ENCODE data around the gene MRPS5.

MRPS5 gene

DNA sequence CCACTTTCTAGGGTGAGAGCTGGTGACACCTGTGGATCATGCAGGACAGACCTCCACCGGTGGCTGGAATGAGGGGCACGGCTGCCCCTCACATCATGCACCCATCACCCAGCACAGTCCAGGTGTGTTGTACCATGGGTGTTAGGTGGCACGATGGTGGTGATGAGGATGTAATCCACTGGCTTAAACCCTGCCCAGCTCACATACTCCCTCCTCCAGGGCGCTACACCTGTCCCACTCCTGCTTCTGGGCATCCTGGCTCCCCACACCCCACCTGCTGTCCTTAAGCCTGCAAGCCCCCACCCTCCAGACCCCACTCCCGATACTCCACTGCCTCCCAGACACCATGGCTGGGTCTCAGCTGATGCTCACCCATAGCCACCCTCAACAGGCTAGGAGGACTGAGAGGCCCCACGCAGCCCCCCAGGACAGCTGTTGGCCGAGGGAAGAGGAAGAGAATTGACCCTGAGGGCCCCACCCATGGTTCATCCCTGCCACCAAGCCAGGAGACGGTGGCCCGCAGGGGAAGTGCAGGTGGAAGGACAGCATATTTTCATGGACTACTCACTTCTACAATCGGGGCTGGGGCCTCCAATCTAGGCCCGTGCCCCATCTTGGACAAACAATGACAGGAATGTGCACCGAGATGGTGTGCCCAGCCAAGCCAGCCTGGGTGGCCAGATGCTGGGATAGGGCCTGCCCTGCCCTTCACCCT, 61.8 kb downstream of the MRPS5 start:
- no peak for DNase-seq (ENCODE audit: low spot score)

DNA sequence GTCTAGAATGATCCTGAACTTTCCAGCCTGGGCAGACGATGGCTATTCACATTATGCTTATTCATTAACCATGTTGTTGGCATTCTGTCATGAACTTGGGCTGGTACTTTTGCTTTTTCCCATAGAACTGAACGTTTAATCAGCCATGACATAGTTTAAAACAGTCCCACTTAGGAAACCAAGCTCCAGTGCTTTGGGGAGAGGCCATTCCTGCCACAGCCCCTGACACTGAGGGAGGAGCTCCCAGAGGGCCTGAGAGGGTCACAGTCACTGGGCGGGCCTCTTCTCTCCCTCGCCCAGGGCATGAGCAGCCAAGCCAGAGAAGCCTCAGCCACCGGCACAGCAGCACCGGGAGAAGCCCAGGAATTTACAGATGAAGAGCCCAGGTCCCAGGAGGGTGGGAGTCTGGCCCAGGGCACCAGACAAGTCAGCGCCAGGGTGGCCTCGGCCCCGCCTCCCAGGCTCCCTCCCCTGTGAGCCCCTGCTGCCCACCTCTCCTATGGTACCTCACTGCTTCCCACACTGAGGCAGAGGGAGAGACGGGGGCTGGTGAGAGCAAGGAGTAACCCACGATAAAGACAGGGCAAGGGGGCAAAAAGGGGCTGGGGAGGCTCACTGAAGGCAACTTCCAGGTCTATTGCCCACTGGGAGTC, 62.5 kb downstream of the MRPS5 start:
- no peak for DNase-seq (ENCODE audit: low spot score)

DNA sequence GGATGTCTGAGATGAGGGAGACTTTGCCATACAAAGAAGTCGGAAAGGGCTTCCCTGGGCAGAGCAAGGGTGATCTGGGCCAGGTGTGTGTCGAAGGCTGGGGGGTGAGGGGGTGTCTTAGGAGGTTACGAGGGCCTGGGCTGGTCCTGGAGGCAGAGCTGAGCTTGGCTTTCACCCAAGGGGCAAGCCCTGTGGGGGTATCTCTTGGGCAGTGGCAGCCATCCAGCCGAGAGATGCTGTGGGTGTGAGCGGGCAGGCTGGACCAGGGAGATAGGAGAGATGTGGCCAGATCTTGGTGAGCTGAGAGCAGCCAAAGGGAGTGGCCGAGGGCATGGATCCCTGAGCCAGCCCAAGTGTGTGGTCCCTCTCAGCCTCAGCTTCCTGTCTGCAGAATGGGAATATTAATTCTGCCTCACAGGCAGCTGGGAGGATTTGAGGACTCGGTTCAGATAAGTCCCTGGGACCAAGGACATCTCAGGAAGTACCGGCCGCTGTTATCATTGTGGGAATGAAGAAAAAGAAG, 63.1 kb downstream of the MRPS5 start:
- no peak for DNase-seq (ENCODE audit: low spot score)

DNA sequence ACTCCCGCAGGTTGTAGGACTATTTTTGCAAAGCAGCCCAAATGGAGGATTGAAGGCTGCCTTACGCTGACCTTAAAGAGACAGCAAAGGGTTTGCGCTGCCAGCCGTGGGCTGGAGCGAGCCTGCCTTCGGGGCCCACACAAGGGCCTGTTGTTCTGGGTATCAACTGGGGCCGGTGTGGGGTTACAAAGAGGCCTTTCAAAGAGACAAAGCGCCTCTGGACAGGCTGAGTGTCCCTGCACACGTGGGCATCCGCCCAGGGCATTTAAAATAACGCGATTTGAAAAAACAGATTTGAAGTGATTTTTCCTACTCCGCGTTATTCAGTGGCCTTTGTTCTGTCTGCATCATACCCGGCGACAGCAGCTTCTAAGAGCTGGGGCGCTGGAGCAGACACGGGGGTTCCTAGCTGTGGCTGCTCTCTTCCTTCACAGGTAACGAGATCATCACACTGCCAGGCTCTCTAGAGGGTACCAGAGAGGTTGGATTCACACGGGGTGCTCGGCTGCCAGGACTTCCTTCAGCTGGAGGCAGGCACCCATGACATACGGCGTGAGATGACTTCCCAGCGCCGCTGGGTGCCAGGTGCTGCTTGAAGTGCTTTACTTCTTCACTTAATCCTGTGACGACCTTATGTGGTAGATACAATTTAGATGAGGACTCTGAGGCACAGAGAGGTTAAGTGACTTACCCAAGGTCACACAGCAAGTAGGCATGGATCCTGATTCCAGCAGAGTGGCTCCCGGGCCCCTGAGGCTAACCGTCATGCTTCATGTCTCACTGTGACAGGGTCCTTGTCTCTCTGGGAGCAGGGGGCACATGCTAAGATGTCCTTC, 63.9 kb downstream of the MRPS5 start:
- no peak for DNase-seq (ENCODE audit: low spot score)

DNA sequence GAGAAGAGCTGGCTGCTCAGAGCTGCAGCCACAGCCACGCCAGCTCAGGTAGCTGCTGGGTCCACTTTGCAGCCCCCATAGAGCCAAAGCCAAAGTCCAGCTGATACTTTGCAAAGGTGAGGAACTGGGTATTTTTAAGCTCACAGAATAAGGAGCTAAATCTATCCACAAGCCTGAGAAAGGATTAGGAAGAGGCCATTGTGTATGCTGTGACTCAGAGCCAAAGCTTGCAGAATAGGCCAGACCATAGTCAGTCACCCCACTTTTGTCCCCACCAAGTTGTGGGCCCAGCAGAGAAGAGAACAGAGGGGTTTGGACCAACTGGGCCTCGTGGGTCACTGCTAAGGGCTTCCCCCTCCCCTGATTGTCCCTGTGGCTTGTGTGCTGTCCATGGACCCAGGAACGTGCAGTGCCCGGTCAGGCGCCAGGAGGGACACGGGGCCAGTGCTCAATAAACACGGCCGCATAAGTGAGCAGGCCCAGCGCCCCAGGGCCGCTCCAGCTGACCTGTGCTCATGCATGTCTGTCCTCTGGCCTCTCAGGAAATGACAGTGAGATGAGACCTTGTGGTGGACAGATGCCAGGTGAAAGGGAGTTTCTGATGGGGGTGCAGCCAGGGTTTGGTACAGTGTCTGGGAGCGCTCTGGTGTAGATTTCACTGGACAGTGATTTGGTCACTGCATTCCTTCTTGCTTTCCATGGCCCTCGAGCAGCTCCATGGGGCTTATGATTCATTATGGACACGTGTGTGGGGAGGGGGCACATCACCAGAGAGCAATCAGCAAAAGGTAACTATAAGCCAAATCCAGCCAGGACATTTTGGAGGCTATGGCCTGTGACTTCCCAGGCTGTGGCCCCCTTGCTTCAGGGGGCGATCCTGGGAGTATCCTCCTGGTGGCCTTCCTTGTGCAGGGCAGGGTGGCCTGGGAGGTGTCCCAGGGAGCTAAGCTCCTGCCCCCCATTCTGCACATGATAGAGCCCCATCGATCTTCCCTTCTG, 64.8 kb downstream of the MRPS5 start:
- DNase-seq (ENCODE audit: low spot score): no peak

DNA sequence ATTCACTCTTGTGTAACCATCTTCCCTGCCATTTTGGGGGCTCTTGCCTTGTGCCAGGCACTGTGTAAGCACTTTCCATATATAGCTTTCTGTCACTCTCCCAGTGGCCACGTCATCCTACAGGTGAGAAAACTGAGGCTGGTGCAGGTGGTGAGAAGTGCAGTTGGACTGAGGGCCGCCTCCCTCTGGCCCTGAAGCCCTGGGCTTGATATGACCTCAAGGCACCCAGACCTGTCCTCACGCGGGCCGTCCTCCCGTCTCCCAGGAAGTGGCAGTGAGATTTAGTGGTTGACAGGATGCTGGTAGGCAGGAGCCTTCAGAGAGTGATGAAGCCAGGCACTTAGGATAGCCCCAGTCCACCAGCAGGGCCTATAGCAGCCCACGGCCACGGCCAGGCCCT, 65.6 kb downstream of the MRPS5 start:
- DNase-seq (ENCODE audit: low spot score): no peak

DNA sequence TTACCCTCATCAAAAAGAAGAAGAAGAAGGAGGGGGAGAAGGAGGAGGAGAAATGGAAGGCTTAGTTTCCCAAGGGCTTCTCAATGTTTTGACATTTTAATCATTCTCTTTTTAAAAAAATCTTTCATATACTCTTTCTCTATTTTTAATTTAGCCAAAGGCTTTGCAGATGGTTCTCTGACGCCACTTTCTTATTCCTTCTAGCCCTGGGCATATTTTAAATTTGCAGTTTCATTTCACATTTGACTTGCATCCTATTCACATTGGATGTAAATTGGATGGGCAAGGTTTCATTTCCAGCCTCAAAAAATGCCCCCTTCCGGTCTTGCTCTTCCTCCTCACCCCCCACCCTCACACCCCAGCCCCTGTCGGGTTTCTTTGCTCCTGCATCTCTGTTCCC, 66.3 kb downstream of the MRPS5 start:
- DNase-seq (ENCODE audit: low spot score): no peak

DNA sequence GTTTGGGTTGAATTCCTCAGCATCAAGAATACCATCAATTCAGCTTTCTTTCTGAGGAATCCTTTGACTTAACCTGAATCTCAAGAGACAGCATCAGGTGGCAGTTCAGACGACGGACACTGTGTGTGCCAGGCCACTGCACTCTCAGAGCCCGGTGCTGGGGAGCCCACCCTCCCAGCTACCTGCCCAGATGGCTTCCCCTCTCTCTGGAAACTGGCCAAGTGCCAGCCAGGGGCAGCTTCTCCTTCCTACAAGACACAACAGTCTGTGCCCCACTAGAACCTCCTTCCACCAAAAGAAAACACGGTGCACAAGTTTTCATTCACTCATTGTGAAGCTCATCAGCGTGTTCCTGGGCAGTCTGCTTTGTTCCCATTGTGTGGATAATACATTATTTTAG, 67.6 kb downstream of the MRPS5 start:
- no peak for DNase-seq (ENCODE audit: low spot score)

DNA sequence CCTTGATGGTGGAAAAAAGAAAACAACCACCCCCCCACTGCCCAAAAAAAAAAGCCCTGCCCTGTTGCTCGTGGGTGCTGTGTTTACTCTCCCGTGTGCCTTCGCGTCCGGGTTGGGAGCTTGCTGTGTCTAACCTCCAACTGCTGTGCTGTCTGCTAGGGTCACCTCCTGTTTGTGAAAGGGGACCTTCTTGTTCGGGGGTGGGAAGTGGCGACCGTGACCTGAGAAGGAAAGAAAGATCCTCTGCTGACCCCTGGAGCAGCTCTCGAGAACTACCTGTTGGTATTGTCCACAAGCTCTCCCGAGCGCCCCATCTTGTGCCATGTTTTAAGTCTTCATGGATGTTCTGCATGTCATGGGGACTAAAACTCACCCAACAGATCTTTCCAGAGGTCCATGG, 68.1 kb downstream of the MRPS5 start:
- no peak for DNase-seq (ENCODE audit: low spot score)

DNA sequence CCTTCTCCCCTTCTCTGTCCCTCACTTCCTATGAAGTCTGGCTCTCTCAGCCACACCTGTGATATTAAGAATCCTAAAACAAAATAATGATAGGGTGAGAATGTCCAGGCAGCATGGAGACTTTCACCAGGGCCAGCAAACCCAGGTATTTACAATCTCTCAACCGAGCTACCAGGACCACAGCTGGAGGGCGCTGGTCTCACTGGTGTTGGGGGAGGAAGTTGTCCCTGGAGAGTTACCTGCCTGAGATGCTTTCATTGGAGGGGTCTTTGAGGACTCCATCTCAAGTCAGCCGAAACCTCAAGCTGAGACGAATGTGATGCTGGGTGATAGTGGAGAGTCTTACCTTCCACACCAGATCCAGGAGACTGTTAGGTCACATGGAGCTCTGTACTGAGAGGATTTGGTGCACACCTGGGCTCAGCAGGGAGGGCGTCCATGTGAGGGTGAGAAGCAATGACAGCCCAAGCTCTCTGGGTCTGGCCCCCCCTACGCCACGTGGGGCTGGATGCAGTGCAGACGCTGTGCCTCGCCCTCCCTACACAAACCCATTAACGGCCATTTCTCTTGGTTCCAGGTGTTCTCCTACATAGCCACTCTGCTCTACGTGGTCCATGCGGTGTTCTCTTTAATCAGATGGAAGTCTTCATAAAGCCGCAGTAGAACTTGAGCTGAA, 68.7 kb downstream of the MRPS5 start:
- no peak for DNase-seq (ENCODE audit: low spot score)

DNA sequence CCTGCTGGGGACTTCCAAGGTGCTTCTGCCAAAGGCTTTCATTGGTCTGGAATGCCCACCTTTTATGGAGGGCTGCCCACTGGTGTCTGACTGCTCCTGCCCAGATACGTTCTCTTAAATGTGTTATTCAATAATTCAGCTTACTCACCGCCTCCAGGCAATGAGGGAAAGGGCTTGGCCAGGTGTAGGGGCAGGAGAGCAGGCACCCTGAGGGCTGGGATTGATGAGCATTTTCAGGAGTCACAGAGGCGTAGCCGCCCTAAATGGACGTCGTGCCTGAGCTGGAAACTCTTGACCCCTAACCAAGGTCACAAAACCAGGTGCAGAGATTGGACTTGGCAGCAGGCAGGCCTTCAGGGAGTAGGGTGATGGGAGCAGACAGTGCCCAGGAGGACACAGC, 69.3 kb downstream of the MRPS5 start:
- DNase-seq (ENCODE audit: low spot score): no peak

DNA sequence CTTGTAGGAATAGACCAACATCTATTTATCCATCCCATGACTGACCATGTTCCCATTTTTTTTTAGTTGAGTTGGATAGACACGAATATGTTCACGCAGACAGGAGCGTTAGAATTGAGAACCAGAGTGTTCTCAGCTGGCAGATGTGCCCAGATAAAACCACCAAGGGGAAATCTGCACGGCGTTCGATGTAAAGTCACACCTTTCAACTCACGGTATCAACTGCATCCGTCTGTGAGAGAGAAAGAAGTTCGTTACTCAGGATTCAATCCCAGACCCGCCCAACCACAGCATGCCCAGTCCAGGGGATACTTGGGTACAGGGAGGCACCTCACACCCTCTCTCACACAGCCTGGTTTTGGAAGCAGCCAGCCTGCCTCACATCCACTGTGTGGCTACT, 70.0 kb downstream of the MRPS5 start:
- no peak for DNase-seq (ENCODE audit: low spot score)

DNA sequence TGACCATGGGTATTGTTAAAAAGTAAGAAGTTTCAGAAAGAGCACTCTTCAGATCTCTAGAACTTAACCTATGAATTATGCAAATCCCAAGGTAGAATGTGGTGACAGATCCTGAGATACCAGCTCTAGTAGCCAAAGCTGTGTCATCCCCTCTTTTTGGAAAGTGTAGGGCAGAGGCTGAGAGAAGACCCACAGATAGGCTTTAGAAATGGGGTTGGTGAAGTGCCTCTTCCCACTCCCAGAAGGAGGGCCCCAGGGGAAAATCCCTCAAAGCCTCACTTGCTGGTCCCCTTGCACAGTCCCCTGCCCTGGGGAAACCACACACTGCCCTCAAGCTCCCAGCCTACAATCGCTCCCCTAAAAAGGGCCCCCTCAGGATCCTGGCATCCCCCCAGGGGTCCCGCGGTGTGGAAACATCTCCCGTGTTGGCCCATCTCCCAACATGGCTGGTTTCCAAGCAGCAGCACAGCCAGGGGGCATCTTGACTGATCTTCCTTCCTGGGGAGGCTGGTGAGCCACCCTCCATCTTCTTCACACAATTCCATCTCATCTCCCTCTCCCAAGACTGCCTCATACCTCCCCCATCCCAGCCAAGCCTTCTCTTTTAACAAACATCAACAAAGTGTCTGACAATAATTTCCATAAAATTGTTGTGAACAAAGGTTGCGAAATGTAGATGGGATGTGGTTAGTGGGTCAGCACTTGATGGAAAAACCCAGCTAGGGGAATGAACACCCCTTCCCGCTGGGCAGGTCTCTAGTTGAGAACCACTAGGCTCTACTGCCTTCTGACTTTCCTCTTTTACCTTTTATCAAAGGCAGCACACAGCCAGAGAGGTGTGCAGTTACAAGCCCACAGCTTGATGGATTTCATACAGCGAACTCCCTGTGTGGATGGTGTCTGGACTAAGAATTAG, 71.0 kb downstream of the MRPS5 start:
- DNase-seq (ENCODE audit: low spot score): no peak

DNA sequence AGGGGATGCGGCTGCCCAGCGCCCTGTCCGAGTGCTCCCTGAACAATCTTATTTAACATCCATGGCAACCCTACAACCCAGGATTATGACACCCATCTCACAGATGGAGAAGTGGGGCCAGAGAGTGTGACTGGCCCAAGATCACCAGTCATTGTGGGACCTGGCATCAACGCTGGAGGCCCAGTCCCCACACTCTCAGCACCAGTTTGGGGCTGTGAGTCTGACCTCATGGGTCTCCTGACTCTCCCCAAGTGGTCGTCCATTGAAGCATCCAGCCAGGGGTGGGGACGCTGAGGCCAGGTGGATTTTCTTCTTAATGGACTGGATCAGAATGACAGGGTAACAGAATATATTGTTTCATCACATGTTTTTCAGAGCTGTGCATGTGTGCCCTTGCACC, 71.6 kb downstream of the MRPS5 start:
- DNase-seq (ENCODE audit: low spot score): no peak

DNA sequence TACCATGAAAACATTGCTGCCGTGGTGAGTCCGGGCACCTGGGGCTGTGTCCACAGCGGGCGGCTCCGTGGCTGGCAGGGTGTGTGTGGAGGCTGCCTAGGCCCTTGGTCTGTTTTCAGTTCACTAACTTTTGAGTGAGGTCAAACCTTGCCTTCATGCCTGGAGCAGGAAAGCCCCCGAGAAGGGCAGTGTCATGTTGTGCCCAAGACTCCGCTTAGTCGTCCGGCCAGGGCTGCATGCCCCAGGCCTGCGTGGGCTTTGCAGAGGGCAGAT, 72.0 kb downstream of the MRPS5 start:
- no peak for DNase-seq (ENCODE audit: low spot score)

DNA sequence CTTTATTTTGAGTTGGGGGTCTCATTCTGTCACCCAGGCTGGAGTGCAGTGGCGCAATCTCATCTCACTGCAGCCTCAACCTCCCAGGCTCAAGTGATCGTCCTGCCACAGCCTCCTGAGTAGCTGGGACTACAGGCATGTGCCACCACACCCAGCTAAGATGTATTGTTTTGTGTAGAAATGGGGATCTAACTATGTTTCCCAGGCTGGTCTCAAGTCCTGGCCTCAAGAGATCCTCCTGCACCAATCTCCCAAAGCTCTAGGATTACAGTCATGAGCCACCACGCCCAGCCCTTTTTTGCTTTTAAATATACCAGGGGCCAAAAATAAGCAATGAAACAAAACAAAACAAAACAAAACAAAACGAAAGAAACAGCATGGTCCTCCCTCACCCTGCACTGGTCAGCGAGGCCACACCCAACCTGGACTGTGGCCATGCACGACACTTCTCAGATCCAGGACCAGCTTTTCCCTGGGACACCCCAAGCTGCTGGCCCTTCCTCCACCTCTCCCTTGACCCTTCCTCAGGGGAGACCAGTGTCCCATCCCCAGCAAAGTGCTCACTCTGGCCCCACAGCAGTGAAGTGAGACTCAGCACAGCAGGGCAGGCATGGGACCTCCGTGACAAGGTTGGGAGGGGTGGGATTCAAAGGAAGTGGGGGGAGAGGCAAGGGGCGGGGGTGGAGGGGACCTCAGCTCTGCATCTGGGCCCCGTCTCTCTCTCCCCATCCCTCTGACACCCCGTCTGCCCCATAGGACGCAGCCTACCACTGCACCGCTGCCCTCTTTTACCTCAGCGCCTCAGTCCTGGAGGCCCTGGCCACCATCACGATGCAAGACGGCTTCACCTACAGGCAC, 72.6 kb downstream of the MRPS5 start:
- DNase-seq (ENCODE audit: low spot score): no peak

DNA sequence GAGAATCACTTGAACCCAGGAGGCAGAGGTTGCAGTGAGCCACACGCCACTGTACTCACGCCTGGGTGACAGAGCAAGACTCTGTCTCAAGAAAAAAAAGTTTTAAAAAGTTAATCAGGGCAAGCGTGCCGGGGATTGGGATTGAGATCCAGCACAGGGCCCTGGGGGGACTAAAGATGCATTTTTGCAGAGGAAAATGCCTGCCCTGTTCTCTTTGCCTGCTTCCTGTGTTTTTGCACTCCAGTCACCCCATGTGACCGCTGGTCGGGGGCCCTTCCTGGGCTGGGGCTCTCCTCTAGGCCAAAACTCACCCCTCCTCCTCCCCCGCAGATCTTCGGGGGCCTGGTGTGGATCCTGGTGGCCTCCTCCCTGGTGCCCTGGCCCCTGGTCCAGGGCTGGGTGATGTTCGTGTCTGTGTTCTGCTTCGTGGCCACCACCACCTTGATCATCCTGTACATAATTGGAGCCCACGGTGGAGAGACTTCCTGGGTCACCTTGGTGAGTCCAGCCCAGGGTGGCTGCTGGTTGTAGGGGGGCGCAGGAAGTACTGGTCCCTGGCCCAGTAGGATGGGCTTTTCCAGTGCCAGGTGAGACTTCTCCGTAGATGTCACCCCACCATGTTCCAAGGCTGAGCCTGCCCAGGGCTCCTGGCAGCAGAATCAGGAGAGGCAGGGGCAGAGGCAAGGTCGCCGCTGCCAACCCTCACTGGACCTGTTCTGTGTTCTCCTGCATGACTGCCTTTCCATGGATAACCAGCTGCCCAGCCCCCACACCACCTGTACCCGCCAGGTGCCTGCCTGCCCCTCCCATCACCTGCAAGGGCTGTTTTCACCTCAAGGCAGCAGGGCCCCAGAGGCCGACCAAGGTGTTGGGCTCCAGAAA, 73.7 kb downstream of the MRPS5 start:
- DNase-seq (ENCODE audit: low spot score): no peak

DNA sequence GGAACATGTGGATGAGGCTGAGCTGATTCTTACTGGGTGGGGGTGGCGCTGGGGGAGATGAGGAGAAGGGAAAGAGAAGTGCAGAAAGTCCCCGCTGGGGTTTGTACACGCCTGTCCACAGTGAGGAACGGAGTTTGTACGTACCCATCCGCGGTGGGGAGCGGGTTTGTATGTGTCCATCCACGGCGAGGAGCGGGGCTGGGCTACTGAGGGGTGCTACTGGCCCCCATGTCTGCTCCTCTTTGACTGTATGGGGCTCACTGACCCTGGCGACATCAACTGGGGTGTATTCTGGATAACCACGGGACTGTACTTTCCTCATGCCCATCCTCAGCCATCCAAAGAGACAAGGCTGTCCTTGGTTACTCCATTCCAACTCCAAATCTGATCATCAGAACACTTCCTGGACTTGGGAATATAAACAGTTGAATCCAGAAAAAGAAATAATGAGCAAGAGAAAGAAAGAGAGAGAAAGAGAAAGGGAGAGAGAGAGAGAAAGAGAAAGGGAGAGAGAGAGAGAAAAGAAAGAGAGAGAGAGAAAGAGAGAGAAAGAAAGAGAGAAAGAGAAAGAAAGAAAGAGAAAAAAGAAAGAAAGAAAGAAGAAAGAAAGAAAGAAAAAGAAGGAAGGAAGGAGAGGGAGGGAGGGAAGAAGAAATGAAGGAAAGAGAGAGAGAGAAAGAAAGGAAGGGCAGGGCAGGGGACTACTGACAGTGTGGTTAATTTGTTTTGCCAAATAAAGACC, 75.1 kb downstream of the MRPS5 start:
- DNase-seq (ENCODE audit: low spot score): no peak

Data from germinal center (tissue), 1 donor.